Endothelial cell (in vitro differentiated cells): ENCODE results near the gene NCMAP. TPM values are rescaled to one million over a fixed set of nuclear protein-coding genes. Genes with fewer than 3 reads are reported as not detected.

Experiments
- DNase-seq: peaks from one replicate; pipeline ENCODE4 v3.0.0; 2021; ENCODE audit warnings: low spot score
- H3K27ac Mint-ChIP-seq: one replicate; pipeline ENCODE4 v1.8.0; 2021; ENCODE audit warnings: mixed read lengths, inconsistent platforms; ENCODE audit not compliant: unreplicated experiment
- H3K27me3 Mint-ChIP-seq: one replicate; pipeline ENCODE4 v1.8.0; 2021; ENCODE audit warnings: mild to moderate bottlenecking, moderate library complexity, mixed read lengths, inconsistent platforms; ENCODE audit not compliant: unreplicated experiment
- H3K36me3 Mint-ChIP-seq: one replicate; pipeline ENCODE4 v1.8.0; 2021; ENCODE audit warnings: mild to moderate bottlenecking, low read depth, mixed read lengths, inconsistent platforms; ENCODE audit not compliant: unreplicated experiment
- H3K4me1 Mint-ChIP-seq: one replicate; pipeline ENCODE4 v1.8.0; 2021; ENCODE audit warnings: mild to moderate bottlenecking, mixed read lengths, inconsistent platforms; ENCODE audit not compliant: unreplicated experiment
- H3K4me3 Mint-ChIP-seq: one replicate; pipeline ENCODE4 v1.8.0; 2021; ENCODE audit warnings: mild to moderate bottlenecking, mixed read lengths, inconsistent platforms; ENCODE audit not compliant: unreplicated experiment
- H3K9me3 Mint-ChIP-seq: one replicate; pipeline ENCODE4 v1.8.0; 2021; ENCODE audit warnings: mixed read lengths, inconsistent platforms; ENCODE audit not compliant: unreplicated experiment
- total RNA-seq: library from RNA; stranded (reverse); fragmentation: NEBNext Ultra II Directional; extraction: Animal tissue kit (Norgen Biotek cat#: 25700); gene quantifications from one replicate; pipeline ENCODE4 v1.2.1, GENCODE V29; 2021; ENCODE audit not compliant: unreplicated experiment
- TF ChIP-seq, protein P1 (sequence below): fragments of 200-600 bp; sonication (generic); IDR thresholded peaks from one replicate; pipeline ENCODE4 v1.5.0; 2021; ENCODE audit warnings: antibody characterized with exemption; ENCODE audit not compliant: unreplicated experiment

NCMAP gene
- total RNA-seq, 1 donor from 2014 or later: 0.05 TPM

DNA sequence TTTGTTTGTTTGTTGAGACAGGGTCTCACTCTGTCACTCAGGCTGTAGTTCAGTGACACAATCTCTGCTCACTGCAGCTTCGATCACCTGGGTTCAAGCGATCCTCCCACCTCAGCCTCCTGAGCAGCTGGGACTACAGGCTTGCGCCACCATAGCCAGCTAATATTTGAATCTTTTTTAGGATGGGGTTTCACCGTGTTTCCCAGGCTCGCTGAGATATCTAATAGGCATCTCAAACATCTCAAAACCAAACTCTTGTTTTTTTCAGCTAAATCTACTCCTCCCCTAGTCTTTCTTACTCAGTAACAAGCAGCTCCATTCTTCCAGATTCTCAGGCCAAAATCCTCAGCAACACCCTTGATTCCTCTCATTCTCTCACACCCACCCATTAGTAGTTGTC, 65.2 kb downstream of the NCMAP start:
- TF ChIP-seq, protein P1, sequence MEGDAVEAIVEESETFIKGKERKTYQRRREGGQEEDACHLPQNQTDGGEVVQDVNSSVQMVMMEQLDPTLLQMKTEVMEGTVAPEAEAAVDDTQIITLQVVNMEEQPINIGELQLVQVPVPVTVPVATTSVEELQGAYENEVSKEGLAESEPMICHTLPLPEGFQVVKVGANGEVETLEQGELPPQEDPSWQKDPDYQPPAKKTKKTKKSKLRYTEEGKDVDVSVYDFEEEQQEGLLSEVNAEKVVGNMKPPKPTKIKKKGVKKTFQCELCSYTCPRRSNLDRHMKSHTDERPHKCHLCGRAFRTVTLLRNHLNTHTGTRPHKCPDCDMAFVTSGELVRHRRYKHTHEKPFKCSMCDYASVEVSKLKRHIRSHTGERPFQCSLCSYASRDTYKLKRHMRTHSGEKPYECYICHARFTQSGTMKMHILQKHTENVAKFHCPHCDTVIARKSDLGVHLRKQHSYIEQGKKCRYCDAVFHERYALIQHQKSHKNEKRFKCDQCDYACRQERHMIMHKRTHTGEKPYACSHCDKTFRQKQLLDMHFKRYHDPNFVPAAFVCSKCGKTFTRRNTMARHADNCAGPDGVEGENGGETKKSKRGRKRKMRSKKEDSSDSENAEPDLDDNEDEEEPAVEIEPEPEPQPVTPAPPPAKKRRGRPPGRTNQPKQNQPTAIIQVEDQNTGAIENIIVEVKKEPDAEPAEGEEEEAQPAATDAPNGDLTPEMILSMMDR: no peak
- no peaks in the 10 kb centered on the region for H3K36me3 Mint-ChIP-seq
- DNase-seq: no peak
- H3K4me3 Mint-ChIP-seq: no peak overlapping the region
- H3K9me3 Mint-ChIP-seq: no peaks in the 10 kb centered on the region
- no peaks in the 10 kb centered on the region for H3K4me1 Mint-ChIP-seq
- H3K27me3 Mint-ChIP-seq: no peaks in the 10 kb centered on the region
- H3K27ac Mint-ChIP-seq: no peak overlapping the region

DNA sequence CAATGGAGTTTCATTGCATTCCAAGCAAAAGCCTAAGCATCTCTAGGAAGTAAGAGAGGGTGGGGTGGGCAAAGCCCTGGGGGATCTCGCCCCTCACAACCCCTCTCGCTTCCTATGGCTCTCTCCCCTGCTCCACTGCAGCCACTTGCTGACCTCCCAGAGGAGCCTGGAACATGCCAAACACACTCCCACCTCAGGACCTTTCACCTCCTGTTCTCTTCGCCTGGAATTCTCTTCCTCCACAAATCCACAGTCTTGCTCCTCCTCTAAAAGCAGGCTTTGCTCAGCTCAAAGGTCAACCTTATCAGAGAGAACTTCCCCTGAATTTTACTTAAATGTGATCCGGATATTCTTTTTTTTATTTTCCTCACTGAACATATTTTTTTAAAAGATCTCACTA, 66.3 kb downstream of the NCMAP start:
- no peaks in the 10 kb centered on the region for H3K36me3 Mint-ChIP-seq
- H3K4me3 Mint-ChIP-seq: no peak overlapping the region
- H3K27me3 Mint-ChIP-seq: no peaks in the 10 kb centered on the region
- TF ChIP-seq, protein P1: no peak
- no peak overlapping the region for H3K27ac Mint-ChIP-seq
- H3K4me1 Mint-ChIP-seq: no peaks in the 10 kb centered on the region
- DNase-seq: no peak
- no peaks in the 10 kb centered on the region for H3K9me3 Mint-ChIP-seq

DNA sequence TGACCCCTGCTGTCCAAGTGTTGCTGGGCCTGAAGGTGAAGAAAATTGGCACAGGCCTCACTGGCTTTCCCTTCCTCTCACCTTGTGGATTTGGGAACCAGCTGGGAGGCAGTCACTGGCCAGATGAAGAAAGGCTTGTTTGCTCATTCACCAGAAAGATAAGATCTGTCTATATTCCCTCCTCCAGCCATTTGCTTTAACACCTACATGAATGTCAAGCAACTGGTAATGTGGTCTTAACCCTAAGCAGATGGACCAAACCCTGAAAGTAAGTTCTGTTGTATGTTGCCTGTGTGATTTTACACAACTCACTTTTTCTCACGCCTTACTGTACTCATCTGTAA, 76.9 kb downstream of the NCMAP start:
- Mint-ChIP-seq H3K9me3 (no peaks in the 10 kb centered on the region), H3K27ac (no peak overlapping the region), H3K4me1 (no peaks in the 10 kb centered on the region), H3K36me3 (no peaks in the 10 kb centered on the region), H3K27me3 (peaks cover 1% of the 10 kb centered on the region), H3K4me3 (no peak overlapping the region)
- TF ChIP-seq, protein P1: no peak
- DNase-seq: no peak

DNA sequence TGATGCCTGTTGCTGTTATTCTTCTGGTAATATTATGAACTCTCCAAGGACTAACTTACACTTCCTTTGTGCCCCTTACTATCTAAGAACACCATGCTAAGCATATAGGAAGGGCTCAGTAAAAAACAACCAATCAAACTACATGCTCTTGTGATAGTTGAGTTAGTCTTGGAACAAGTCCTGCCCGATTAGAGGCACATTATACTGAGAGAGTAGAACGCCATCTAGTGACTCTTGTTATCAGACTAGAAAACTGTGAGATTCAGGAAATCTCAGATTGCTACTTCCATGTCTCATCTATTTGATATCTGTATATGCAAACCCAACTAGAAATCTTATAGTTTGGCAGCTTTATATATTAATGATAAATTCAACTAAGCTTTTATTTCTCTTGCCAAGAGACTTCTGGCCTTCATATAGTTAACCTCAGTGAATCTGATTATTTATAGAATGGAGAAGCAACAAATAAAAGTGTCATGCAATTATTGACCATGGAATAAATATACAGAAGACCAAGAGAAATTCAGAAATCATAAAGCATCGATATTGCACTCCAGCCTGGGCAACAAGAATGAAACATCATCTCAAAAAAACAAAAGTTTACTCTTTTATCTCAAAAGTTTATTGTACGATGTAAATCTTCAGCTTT, 79.4 kb downstream of the NCMAP start:
- no peak for DNase-seq
- H3K4me1 Mint-ChIP-seq: no peaks in the 10 kb centered on the region
- H3K27me3 Mint-ChIP-seq: peaks cover 1% of the 10 kb centered on the region
- H3K36me3 Mint-ChIP-seq: no peaks in the 10 kb centered on the region
- H3K4me3 Mint-ChIP-seq: no peak overlapping the region
- TF ChIP-seq, protein P1: peak; percentile 30
- H3K9me3 Mint-ChIP-seq: no peaks in the 10 kb centered on the region
- no peak overlapping the region for H3K27ac Mint-ChIP-seq

DNA sequence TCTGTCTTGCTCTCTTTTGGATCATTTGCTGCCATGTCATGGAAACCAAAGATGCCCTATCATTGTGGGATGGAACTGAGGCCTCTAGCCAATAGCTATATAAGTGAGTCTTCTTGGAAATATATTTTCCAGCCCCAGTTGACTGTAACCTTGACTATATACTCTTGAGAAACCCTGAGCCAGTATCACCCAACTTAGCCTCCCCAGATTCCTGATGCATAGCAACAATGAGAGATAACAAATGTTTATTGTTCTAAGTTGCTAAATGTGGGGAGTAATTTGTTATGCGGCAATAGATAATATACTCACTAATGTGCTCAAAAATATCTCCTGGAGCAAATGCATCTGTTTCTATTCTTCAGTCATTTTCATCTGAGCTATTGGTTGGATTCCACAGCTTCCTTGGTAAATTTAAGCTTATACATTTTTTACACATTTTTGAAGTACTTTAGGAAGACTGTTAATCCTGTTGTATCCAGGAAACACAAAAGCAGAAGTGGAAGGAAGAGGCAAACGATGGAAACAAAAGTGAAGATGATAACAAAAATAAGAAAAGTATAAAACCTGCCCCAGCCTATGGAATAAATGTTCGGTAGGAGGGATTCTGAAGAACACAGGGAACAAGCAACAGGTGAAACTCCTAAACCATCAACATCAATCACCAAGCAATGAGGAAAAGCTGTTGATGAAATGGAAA, 80.9 kb downstream of the NCMAP start:
- no peak overlapping the region for H3K4me3 Mint-ChIP-seq
- H3K27ac Mint-ChIP-seq: no peak overlapping the region
- peaks cover 7% of the 10 kb centered on the region for H3K4me1 Mint-ChIP-seq
- no peaks in the 10 kb centered on the region for H3K9me3 Mint-ChIP-seq
- no peaks in the 10 kb centered on the region for H3K36me3 Mint-ChIP-seq
- H3K27me3 Mint-ChIP-seq: peaks cover 11% of the 10 kb centered on the region
- TF ChIP-seq, protein P1: no peak
- DNase-seq: no peak
